Measurements from ENCODE around the gene KIF22. TPM values are rescaled to one million over a fixed set of nuclear protein-coding genes. Genes with fewer than 3 reads are reported as not detected.
A peak's percentile ranks its signal among the peaks of the same experiment; 100 is the strongest.
"Not testable (repeated sequence)": the region's sequence is repeated elsewhere in the genome, so short reads cannot be mapped to it uniquely, and the experiment has no call there.

Gene KIF22
- total RNA-seq, 1 donor = 45.3 TPM

GRCh38 chr16:29769507-29769906 is 21.0 kb upstream of the KIF22 start:
- no peak overlapping the region for H3K4me3 ChIP-seq (ENCODE audit: low read depth, low read length)
- TF ChIP-seq CTCF (IDR thresholded peaks at IDR 0.05; ENCODE audit: insufficient read depth, low read depth, low read length) = no peak
- DNase-seq (ENCODE audit: low read depth) = no peak

DNA sequence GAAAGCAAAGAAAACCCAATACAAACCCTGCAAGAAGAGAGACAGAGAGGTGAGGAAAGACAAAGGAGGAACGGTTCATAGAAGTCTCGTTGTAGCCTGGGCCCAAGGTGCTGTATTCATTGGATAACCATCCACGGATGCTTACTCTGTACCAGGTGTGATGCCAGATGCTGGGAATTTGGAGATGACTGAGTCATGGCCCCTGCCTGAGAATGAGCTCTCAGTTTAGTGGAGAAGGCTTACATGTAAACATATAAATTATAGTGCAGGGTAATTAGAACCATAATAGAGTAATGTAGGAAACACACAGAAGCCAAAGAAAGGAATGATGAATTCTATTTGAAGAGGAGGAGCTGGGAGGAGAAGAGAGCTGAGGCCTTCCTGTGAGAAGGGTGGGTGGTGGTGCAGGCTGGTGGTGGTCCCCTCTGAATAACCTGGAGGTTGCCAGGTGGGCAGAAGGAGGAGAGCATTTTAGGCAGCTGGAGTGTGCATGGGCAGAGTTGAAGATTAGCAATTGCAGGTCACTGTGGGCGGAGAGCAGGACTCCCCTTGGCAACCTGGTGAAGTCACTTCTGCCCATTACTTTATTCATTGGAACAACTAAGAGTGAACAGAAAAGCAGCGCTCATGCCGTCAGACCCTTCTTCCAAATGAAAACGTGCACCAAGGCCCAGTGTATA is 20.2 kb upstream of the KIF22 start:
- no peak for TF ChIP-seq CTCF (IDR thresholded peaks at IDR 0.05; ENCODE audit: insufficient read depth, low read depth, low read length)
- H3K4me3 ChIP-seq (ENCODE audit: low read depth, low read length) = no peak overlapping the region
- no peak for DNase-seq (ENCODE audit: low read depth)

GRCh38 chr16:29772330-29772729 is 18.2 kb upstream of the KIF22 start:
- not testable (repeated sequence) for H3K4me3 ChIP-seq (ENCODE audit: low read depth, low read length); DNase-seq (ENCODE audit: low read depth)

DNA sequence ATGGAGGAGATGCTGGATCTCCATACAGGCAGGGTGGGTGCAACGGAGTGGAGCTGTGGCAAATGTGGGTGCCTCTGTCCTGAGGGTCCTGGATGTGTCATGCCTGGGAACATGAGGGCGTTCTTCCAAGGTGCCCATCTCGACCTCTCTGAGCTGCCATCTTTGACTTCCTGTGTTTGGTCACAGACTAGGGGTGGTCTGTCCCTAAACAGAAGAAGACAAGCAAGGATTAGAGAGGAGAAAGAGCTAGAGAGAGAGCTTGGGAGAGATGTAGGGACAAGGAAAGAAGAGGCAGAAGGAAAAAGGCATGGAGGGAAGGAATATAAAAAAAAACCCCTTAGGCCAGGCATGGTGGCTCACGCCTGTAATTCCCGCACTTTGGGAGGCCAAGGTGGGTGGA is 15.8 kb upstream of the KIF22 start:
- no peak overlapping the region for H3K4me3 ChIP-seq (ENCODE audit: low read depth, low read length)
- TF ChIP-seq CTCF (IDR thresholded peaks at IDR 0.05; ENCODE audit: insufficient read depth, low read depth, low read length) = no peak
- DNase-seq (ENCODE audit: low read depth) = no peak

GRCh38 chr16:29775742-29776408 is 14.7 kb upstream of the KIF22 start:
- no peak overlapping the region for H3K4me3 ChIP-seq (ENCODE audit: low read depth, low read length)
- peak; percentile 76 for DNase-seq (ENCODE audit: low read depth)
- TF ChIP-seq CTCF (IDR thresholded peaks at IDR 0.05; ENCODE audit: insufficient read depth, low read depth, low read length) = no peak

DNA sequence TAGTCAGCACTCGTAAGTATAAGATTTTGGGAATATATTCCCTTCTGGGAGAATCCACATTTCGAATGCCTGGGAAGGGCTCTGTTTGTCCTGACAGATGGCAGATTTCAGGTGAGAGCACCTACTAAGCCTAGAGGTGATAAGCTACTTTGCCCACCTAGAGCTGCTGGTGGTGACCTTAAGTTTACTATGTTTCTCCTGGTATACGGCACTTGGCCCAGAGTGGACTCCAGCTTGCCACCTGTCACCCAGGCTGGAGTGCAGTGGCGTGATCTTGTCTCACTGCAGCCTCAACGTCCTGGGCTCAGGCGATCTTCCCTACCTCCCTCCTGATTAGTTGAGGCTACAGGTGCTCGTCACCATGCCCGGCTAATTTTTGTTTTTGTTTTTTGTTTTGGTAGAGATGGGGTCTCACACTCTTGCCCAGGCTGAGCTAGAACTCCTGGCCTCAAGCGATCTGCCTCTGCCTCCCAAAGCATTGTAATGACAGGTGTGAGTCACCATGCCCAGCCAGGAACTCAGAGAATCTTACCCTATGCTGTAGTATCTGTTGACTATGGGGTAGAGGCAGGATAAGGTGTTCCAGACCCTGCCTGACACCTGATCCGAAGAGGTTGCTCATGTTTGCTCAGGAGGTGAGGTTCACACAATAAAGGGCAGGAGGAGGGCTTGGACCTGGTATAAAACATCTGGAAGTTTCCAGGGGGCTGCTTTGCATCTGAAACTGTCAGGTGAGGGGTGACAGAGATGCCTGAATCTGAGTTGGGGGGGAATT is 12.8 kb upstream of the KIF22 start, which contains the start of gene ZG16:
TSS of gene ZG16 (plus strand) at position 681 of the 775 bp plus-strand sequence. CDS start 1,011 bp downstream, outside the sequence.
- TF ChIP-seq CTCF (IDR thresholded peaks at IDR 0.05; ENCODE audit: insufficient read depth, low read depth, low read length) = no peak
- no peak for DNase-seq (ENCODE audit: low read depth)
- no peak within 1 kb of the TSS for H3K4me3 ChIP-seq (ENCODE audit: low read depth, low read length)

DNA sequence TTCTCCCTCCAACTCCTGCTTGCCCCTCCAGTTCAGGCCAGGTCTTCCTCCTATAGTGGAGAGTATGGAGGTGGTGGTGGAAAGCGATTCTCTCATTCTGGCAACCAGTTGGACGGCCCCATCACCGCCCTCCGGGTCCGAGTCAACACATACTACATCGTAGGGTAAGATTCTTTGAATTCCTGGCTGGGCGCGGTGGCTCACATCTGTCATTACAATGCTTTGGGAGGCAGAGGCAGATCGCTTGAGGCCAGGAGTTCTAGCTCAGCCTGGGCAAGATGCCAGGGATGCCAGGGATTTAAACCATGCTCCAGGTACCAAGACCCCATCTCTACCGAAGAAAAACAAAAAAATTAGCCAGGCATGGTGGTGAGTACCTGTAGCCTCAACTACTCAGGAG is 11.1 kb upstream of the KIF22 start:
- DNase-seq (ENCODE audit: low read depth) = no peak
- no peak overlapping the region for H3K4me3 ChIP-seq (ENCODE audit: low read depth, low read length)

GRCh38 chr16:29783094-29783953 is 7.2 kb upstream of the KIF22 start:
- H3K4me3 ChIP-seq (ENCODE audit: low read depth, low read length); DNase-seq (ENCODE audit: low read depth): not testable (repeated sequence)

More for the DNA sequence above, 11.1 kb upstream of the KIF22 start:
- no peak for TF ChIP-seq CTCF (IDR thresholded peaks at IDR 0.05; ENCODE audit: insufficient read depth, low read depth, low read length)

Data from fibroblast of villous mesenchyme (primary cell).